HCT116 (cell line): Measurements from ENCODE around the gene CDC37L1. TPM values are rescaled to one million over a fixed set of nuclear protein-coding genes. Genes with fewer than 3 reads are reported as not detected.

Source experiments
- ATAC-seq: fragments of 200-7000 bp; cut with Tn5 transposase; 2 replicates; pipeline ENCODE4 v1.9.1; 2020; ENCODE audit warnings: mild to moderate bottlenecking, moderate library complexity
- BruUV-seq: library from RNA; stranded (reverse); fragments of 400-500 nt; replicated peaks from 2 replicates; lab custom pipeline; 2021; lab: Mats Ljungman, UMichigan
- CTCF ChIA-PET: fragments of 300-600 bp; sonication (Branson Sonifier 250); formaldehyde crosslinking; loops from one replicate; lab custom pipeline; 2021; ENCODE audit warnings: antibody characterized with exemption; lab: Charles Lee
- POLR2A ChIA-PET: fragments of 300-600, 350-600 bp; sonication (Branson Sonifier 250); formaldehyde crosslinking; loops from one replicate; lab custom pipeline; 2021; ENCODE audit warnings: antibody characterized with exemption; lab: Charles Lee
- RAD21 ChIA-PET, 2 experiments: fragments of 300-600 bp; sonication (Branson Sonifier 250); formaldehyde crosslinking; loops; one replicate each; lab custom pipeline; 2023; ENCODE audit warnings: low total read pairs in 2 of 2; ENCODE audit not compliant: uncharacterized antibody in 2 of 2, unreplicated experiment in 2 of 2, low non-redundant PET in 1 of 2; lab: Charles Lee
- DNase-seq: peaks from one replicate; pipeline ENCODE4 v3.0.0-alpha.2; 2010; ENCODE audit warnings: low read depth, low spot score
- H2AFZ ChIP-seq: fragments of 200-600 bp; shearing (Covaris generic), sonication (generic); 2 replicates; pipeline ENCODE4 v1.6.1; 2017; ENCODE audit warnings: low read depth, mixed run types, mixed read lengths, antibody characterized with exemption, low read length; ENCODE audit not compliant: poor library complexity, severe bottlenecking
- H3K27ac ChIP-seq: 2 replicates; pipeline ENCODE4 v1.5.1; 2012; ENCODE audit warnings: low read depth, low read length
- H3K27me3 ChIP-seq: fragments of 200-600 bp; sonication (generic); 2 replicates; pipeline ENCODE4 v1.6.1; 2016; ENCODE audit warnings: mixed run types, low read length, mixed read lengths; ENCODE audit not compliant: insufficient read depth
- H3K36me3 ChIP-seq, 2 experiments: fragments of 200-500 bp in 1 of 2; fragments of 200-600 bp in 1 of 2; sonication (Bioruptor generic) in 1 of 2; sonication (generic) in 1 of 2; 2 replicates each; pipeline versions ENCODE4 v1.5.1 to v1.6.1; 2014 to 2016; ENCODE audit warnings: low read length in 2 of 2, inconsistent platforms in 1 of 2, mixed read lengths in 1 of 2, mixed run types in 1 of 2; ENCODE audit not compliant: insufficient read depth in 2 of 2, control insufficient read depth in 1 of 2
- H3K4me1 ChIP-seq, 2 experiments: fragments of 200-600 bp in 1 of 2; sonication (generic) in 1 of 2; 2 replicates each; pipeline versions ENCODE4 v1.5.1 to v1.6.1; 2012 to 2017; ENCODE audit warnings: low read length in 2 of 2, inconsistent platforms in 1 of 2, mild to moderate bottlenecking in 1 of 2, mixed read lengths in 1 of 2, mixed run types in 1 of 2, moderate library complexity in 1 of 2; ENCODE audit not compliant: insufficient read depth in 2 of 2, control insufficient read depth in 1 of 2
- H3K4me2 ChIP-seq: fragments of 200-600 bp; sonication (generic); 2 replicates; pipeline ENCODE4 v1.6.1; 2017; ENCODE audit warnings: mixed run types, low read length, mixed read lengths
- H3K4me3 ChIP-seq, 2 experiments: fragments of 200-600 bp in 1 of 2; sonication (generic) in 1 of 2; replicated peaks in 1 of 2; 2 replicates each; pipeline ENCODE4 v1.5.1; 2011 to 2016; ENCODE audit warnings: low read length in 2 of 2, control low read depth in 1 of 2, low read depth in 1 of 2, mild to moderate bottlenecking in 1 of 2, mixed read lengths in 1 of 2, mixed run types in 1 of 2
- H3K79me2 ChIP-seq: fragments of 200-600 bp; sonication (generic); 2 replicates; pipeline ENCODE4 v1.6.1; 2017; ENCODE audit warnings: mild to moderate bottlenecking, mixed run types, low read length, moderate library complexity, mixed read lengths; ENCODE audit not compliant: insufficient read depth
- H3K9ac ChIP-seq: fragments of 200-600 bp; sonication (generic); 2 replicates; pipeline ENCODE4 v1.6.1; 2016; ENCODE audit warnings: low read length, mixed read lengths
- H3K9me2 ChIP-seq: fragments of 200-600 bp; sonication (generic), shearing (Covaris generic); 2 replicates; pipeline ENCODE4 v1.6.1; 2017; ENCODE audit warnings: mixed run types, mild to moderate bottlenecking, moderate library complexity; ENCODE audit not compliant: insufficient read depth
- H3K9me3 ChIP-seq, 2 experiments: fragments of 200-500 bp in 1 of 2; fragments of 200-600 bp in 1 of 2; sonication (Bioruptor generic) in 1 of 2; sonication (generic) in 1 of 2; 2 replicates each; pipeline ENCODE4 v1.6.1; 2014 to 2017; ENCODE audit warnings: low read length in 2 of 2, mixed read lengths in 2 of 2, inconsistent platforms in 1 of 2, low read depth in 1 of 2, mild to moderate bottlenecking in 1 of 2, mixed run types in 1 of 2, moderate library complexity in 1 of 2; ENCODE audit not compliant: control insufficient read depth in 1 of 2, insufficient read depth in 1 of 2
- H4K20me1 ChIP-seq: fragments of 200-600 bp; sonication (generic), shearing (Covaris generic); 2 replicates; pipeline ENCODE4 v1.6.1; 2017; ENCODE audit warnings: mixed run types, mild to moderate bottlenecking, moderate library complexity; ENCODE audit not compliant: insufficient read depth
- CBX3 ChIP-seq: IDR thresholded peaks from 2 replicates; pipeline ENCODE4 v1.6.1; 2012; ENCODE audit warnings: low read depth
- CEBPB ChIP-seq: IDR thresholded peaks from 2 replicates; pipeline ENCODE4 v1.6.1; 2012; ENCODE audit warnings: low read depth
- EGR1 ChIP-seq: IDR thresholded peaks from 2 replicates; pipeline ENCODE4 v1.6.1; 2012; ENCODE audit warnings: low read depth
- EZH2 ChIP-seq: fragments of 200-600 bp; sonication (generic); IDR thresholded peaks from 2 replicates; pipeline ENCODE4 v1.6.1; 2017; ENCODE audit warnings: antibody characterized with exemption, mixed run types
- RAD21 ChIP-seq: IDR thresholded peaks from 2 replicates; pipeline ENCODE4 v1.6.1; 2012; ENCODE audit warnings: low read depth, mild to moderate bottlenecking
- REST ChIP-seq: IDR thresholded peaks from 2 replicates; pipeline ENCODE4 v1.6.1; 2012; ENCODE audit warnings: low read depth
- SP1 ChIP-seq: IDR thresholded peaks from 2 replicates; pipeline ENCODE4 v1.6.1; 2012; ENCODE audit warnings: low read depth
- ZNF274 ChIP-seq: fragments of 200-500 bp; sonication (Bioruptor generic); IDR thresholded peaks from 2 replicates; pipeline ENCODE4 v1.6.1; 2014; ENCODE audit warnings: mild to moderate bottlenecking, low read depth, low read length, inconsistent platforms
- intact Hi-C: fragments of 100-400 bp; cut with micrococcal nuclease; formaldehyde crosslinking; loops from 2 replicates; pipeline ENCODE4 v1.10.0; 2022
- total RNA-seq: library from RNA; stranded (reverse); gene quantifications from one replicate; pipeline ENCODE4 v1.2.1, GENCODE V29; 2021; ENCODE audit not compliant: unreplicated experiment
- TF ChIP-seq, protein P1 (sequence below): IDR thresholded peaks from 2 replicates; pipeline ENCODE4 v1.6.1; 2012
- TF ChIP-seq, protein P2 (sequence below): IDR thresholded peaks from 2 replicates; pipeline ENCODE4 v1.6.1; 2012

The CDC37L1 gene
- total RNA-seq, 1 experiment from 2014 or later: 18.1 TPM

DNA sequence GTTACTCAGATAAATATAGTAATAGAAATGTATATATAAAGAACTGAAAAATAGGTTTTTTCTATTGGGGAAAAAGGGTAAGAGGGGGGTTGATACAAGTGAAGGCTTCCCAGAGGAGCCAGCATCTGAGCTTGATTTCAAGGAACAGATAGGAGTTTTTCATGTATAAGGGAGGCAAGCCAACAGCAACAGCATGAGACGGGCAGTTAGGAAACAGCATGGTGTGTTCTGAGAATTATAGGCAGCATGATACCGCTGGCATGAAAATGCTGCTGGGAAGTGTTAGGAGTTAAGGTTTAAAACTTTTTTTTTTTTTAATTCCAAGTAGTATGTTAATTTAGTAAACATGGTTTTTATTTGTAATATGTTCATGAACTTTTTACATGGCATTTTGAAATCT is 9.7 kb downstream of the CDC37L1 start:
- H2AFZ ChIP-seq: no peak overlapping the region
- H3K4me1 ChIP-seq: no peaks in the 10 kb centered on the region
- peaks cover 14 to 22% of the 10 kb centered on the region in 2 experiments; a peak in 3 of 4 replicates for H3K36me3 ChIP-seq
- no peak for DNase-seq
- ChIA-PET CTCF (no interaction called here), RAD21 (no interaction called here), POLR2A (no interaction called here)
- no peak for ATAC-seq
- H3K4me2 ChIP-seq: no peak overlapping the region
- no peak for TF ChIP-seq REST
- TF ChIP-seq EZH2: no peak
- no peak overlapping the region for H3K9ac ChIP-seq
- no peaks in the 10 kb centered on the region; the same call in 1 of the 2 replicates for H4K20me1 ChIP-seq
- peaks cover 53% of the 10 kb centered on the region for H3K79me2 ChIP-seq
- no peaks in the 10 kb centered on the region for H3K27me3 ChIP-seq
- no peak overlapping the region for H3K4me3 ChIP-seq
- H3K9me3 ChIP-seq: no peaks in the 10 kb centered on the region
- no peak overlapping the region for H3K27ac ChIP-seq
- no peaks in the 10 kb centered on the region for H3K9me2 ChIP-seq
- intact Hi-C loops: no loop called here
- no TSS peak for BruUV-seq

GRCh38 chr9:4689687-4690104 is 10.3 kb downstream of the CDC37L1 start:
- Histone ChIP-seq H3K4me1 (no peaks in the 10 kb centered on the region), H2AFZ (no peak overlapping the region), H3K4me3 (no peak overlapping the region), H3K9me3 (no peaks in the 10 kb centered on the region), H4K20me1 (no peaks in the 10 kb centered on the region; the same call in 1 of the 2 replicates), H3K27ac (no peak overlapping the region), H3K36me3 (peaks cover 17 to 22% of the 10 kb centered on the region in 2 experiments; a peak in 3 of 4 replicates), H3K9me2 (no peaks in the 10 kb centered on the region), H3K4me2 (no peak overlapping the region), H3K9ac (no peak overlapping the region), H3K79me2 (peaks cover 50% of the 10 kb centered on the region), H3K27me3 (no peaks in the 10 kb centered on the region)
- intact Hi-C loops: no loop called here
- ChIA-PET CTCF (no interaction called here), RAD21 (no interaction called here), POLR2A (no interaction called here)
- ATAC-seq: no peak
- no peak for DNase-seq
- BruUV-seq: no TSS peak
- TF ChIP-seq, protein P1, sequence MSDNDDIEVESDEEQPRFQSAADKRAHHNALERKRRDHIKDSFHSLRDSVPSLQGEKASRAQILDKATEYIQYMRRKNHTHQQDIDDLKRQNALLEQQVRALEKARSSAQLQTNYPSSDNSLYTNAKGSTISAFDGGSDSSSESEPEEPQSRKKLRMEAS: no peak
- TF ChIP-seq RAD21: no peak
- no peak for TF ChIP-seq CEBPB
- TF ChIP-seq REST: no peak
- TF ChIP-seq SP1: no peak
- no peak for TF ChIP-seq CBX3
- no peak for TF ChIP-seq EGR1
- no peak for TF ChIP-seq ZNF274
- TF ChIP-seq, protein P2, sequence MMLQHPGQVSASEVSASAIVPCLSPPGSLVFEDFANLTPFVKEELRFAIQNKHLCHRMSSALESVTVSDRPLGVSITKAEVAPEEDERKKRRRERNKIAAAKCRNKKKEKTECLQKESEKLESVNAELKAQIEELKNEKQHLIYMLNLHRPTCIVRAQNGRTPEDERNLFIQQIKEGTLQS: no peak
